ENCODE results near the gene LEPR. TPM values are rescaled to one million over a fixed set of nuclear protein-coding genes. Genes with fewer than 3 reads are reported as not detected.
"Not testable (repeated sequence)": the region's sequence is repeated elsewhere in the genome, so short reads cannot be mapped to it uniquely, and the experiment has no call there.

Gene LEPR
- total RNA-seq, 1 donor from 2014 or later, result 1.1 TPM

DNA sequence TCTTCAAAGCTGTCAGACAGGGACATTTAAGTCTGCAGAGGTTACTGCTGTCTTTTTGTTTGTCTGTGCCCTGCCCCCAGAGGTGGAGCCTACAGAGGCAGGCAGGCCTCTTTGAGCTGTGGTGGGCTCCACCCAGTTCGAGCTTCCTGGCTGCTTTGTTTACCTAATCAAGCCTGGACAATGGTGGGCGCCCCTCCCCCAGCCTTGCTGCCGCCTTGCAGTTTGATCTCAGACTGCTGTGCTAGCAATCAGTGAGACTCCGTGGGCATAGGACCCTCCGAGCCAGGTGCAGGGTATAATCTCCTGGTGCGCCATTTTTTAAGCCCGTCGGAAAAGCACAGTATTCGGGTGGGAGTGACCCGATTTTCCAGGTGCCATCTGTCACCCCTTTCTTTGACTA, 35.2 kb downstream of the LEPR start:
- DNase-seq (ENCODE audit: low spot score); intact Hi-C loops (cut with micrococcal nuclease); H3K27ac Mint-ChIP-seq; H3K36me3 Mint-ChIP-seq (ENCODE audit: low read depth); H3K27me3 Mint-ChIP-seq (ENCODE audit: insufficient read depth); H3K9me3 Mint-ChIP-seq; H3K4me3 Mint-ChIP-seq: not testable (repeated sequence)
- H3K4me1 Mint-ChIP-seq (ENCODE audit: low read depth), result peaks cover 26% of the 10 kb centered on the region

DNA sequence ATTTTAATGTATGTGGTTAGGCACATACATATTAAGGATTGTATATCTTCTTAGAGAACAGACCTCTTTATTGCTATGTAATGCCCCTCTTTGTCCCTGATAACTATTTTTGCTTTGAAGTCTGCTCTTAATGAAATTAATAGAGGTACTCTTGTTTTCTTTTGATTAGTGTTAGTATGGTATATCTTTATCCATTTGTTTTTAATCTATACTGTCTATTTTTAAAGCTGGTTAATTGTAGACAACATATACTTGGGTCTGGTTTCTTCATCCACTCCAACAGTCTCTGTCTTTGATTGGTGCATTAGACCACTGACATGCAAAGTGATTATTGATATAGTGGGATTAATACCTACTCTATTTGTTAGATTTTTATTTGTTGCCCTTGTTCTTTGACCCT, 36.0 kb downstream of the LEPR start:
- no peak for DNase-seq (ENCODE audit: low spot score)
- intact Hi-C loops (cut with micrococcal nuclease), result no loop called here
- Mint-ChIP-seq H3K4me1 (ENCODE audit: low read depth) (peaks cover 26% of the 10 kb centered on the region), H3K9me3 (peaks cover 9% of the 10 kb centered on the region), H3K4me3 (no peak overlapping the region), H3K27ac (no peak overlapping the region), H3K27me3 (ENCODE audit: insufficient read depth) (no peaks in the 10 kb centered on the region), H3K36me3 (ENCODE audit: low read depth) (peaks cover 5% of the 10 kb centered on the region)

DNA sequence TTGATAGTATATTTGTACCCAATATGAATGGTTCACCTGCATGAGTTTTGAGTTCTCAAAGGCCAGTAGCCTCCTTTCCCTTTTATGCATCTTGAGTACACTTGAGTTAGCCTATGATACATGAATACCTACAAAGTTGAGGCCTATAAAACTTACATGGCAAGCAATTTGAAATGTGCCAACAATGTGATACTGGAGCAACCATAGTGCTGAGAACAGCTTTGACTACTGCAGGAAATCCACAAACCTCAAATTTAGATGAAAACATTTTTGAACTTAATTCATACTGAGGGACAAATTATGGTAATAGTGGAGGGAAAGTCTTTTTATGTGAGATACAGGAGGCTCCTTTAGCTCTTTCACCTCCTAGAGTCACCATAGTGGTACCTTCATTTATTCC, 37.4 kb downstream of the LEPR start:
- no peak overlapping the region for H3K4me3 Mint-ChIP-seq
- peaks cover 26% of the 10 kb centered on the region for H3K4me1 Mint-ChIP-seq (ENCODE audit: low read depth)
- no peaks in the 10 kb centered on the region for H3K27me3 Mint-ChIP-seq (ENCODE audit: insufficient read depth)
- peaks cover 5% of the 10 kb centered on the region for H3K36me3 Mint-ChIP-seq (ENCODE audit: low read depth)
- peaks cover 9% of the 10 kb centered on the region for H3K9me3 Mint-ChIP-seq
- H3K27ac Mint-ChIP-seq, result no peak overlapping the region
- DNase-seq (ENCODE audit: low spot score), result no peak
- intact Hi-C loops (cut with micrococcal nuclease), result loop anchor here (2.0 kb wide), 1 partner anchor 65 kb away; no protein-coding TSS in a partner anchor

DNA sequence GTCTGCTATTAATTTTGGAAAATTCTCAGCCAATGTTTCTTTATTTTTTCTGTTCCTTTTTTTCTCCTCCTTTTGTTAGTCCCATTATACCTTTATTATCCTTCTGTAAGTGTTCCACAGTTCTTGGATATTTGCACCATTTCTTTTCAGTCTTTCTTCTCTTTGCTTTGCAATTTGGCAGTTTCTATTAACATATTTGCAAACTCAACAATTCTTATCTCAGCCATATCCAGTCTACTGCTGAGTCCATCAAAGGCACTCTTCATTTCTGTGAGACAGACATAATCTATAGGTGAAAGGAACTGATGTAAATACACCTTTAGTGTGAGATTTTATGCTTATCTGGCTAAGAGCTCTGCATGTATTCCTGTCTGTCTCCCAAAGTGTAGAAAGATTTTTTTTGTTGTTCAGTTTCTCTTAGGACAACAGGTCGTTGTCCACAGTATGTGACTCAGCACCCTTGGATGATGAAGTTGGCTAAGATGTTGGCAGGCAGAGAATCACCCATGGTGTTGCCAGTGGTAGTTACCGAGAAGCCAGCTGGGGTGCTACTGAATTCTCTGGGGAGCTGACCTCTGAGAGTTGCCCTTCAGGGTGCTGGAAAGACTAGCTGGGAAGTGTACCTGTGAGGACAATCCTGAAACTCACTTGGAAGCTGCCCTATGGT, 38.4 kb downstream of the LEPR start:
- H3K4me1 Mint-ChIP-seq (ENCODE audit: low read depth), result peaks cover 26% of the 10 kb centered on the region
- H3K36me3 Mint-ChIP-seq (ENCODE audit: low read depth), result peaks cover 5% of the 10 kb centered on the region
- DNase-seq (ENCODE audit: low spot score), result no peak
- no peak overlapping the region for H3K4me3 Mint-ChIP-seq
- intact Hi-C loops (cut with micrococcal nuclease), result loop anchor here (1.0 to 2.0 kb wide), 2 partner anchors 66 to 223 kb away; no protein-coding TSS in a partner anchor
- H3K27me3 Mint-ChIP-seq (ENCODE audit: insufficient read depth), result no peaks in the 10 kb centered on the region
- H3K9me3 Mint-ChIP-seq, result peaks cover 9% of the 10 kb centered on the region
- H3K27ac Mint-ChIP-seq, result no peak overlapping the region

DNA sequence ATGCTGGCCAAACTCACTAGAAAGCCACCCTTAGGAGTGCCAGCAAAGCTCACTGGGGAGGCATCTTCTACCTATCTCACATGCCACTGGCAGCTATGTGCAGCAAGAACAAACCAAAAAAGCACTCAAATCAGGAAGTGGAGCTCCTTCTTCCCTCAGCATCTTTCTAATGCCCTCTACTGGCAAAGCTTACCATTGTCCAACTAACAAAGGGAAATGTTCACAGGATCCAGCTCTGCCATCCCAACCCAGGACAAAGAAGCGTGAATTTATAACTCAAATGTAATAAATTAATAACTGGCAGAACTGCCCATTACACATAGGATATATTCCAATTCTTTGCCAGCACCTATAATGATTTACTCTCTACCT, 38.9 kb downstream of the LEPR start:
- DNase-seq (ENCODE audit: low spot score), result peak; percentile 2
- intact Hi-C loops (cut with micrococcal nuclease), result loop anchor here (1.0 to 2.0 kb wide), 2 partner anchors 67 to 223 kb away; no protein-coding TSS in a partner anchor
- Mint-ChIP-seq H3K27ac (no peak overlapping the region), H3K36me3 (ENCODE audit: low read depth) (peaks cover 5% of the 10 kb centered on the region), H3K4me1 (ENCODE audit: low read depth) (peaks cover 26% of the 10 kb centered on the region), H3K9me3 (peaks cover 9% of the 10 kb centered on the region), H3K27me3 (ENCODE audit: insufficient read depth) (no peaks in the 10 kb centered on the region), H3K4me3 (no peak overlapping the region)

DNA sequence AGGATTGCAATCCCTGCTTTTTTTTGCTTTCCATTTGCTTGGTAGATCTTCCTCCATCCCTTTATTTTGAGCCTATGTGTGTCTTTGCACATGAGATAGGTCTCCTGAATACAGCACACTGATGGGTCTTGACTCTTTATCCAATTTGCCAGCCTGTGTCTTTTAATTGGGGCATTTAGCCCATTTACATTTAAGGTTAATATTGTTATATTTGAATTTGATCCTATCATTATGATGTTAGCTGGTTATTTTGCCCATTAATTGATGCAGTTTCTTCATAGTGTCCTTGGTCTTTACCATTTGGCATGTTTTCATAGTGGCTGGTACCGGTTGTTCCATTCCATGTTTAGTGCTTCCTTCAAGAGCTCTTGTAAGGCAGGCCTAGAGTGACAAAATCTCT, 45.4 kb downstream of the LEPR start:
- H3K4me3 Mint-ChIP-seq; H3K4me1 Mint-ChIP-seq (ENCODE audit: low read depth); H3K36me3 Mint-ChIP-seq (ENCODE audit: low read depth); H3K27ac Mint-ChIP-seq; DNase-seq (ENCODE audit: low spot score); H3K27me3 Mint-ChIP-seq (ENCODE audit: insufficient read depth); intact Hi-C loops (cut with micrococcal nuclease): not testable (repeated sequence)
- H3K9me3 Mint-ChIP-seq, result peaks cover 11% of the 10 kb centered on the region

DNA sequence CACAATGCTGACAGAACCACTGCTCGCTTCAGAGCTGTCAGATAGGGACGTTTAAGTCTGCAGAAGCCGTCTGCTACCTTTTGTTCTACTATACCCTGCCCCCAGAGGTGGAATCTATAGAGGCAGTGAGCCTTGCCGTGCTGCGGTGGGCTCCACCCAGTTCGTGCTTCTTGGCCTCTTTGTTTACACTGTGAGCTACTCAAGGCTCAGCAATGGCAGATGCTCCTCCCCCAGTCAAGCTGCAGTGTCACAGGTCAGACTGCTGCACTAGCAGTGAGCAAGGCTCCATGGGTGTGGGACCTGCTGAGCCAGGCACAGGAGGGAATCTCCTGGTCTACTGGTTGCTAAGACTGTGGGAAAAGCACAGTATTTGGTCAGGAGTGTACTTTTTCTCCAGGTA, 47.1 kb downstream of the LEPR start:
- no peak for DNase-seq (ENCODE audit: low spot score)
- H3K4me1 Mint-ChIP-seq (ENCODE audit: low read depth), result no peaks in the 10 kb centered on the region
- peaks cover 2% of the 10 kb centered on the region for H3K36me3 Mint-ChIP-seq (ENCODE audit: low read depth)
- intact Hi-C loops (cut with micrococcal nuclease), result no loop called here
- H3K4me3 Mint-ChIP-seq, result no peak overlapping the region
- H3K9me3 Mint-ChIP-seq, result peaks cover 11% of the 10 kb centered on the region
- H3K27ac Mint-ChIP-seq, result no peak overlapping the region
- H3K27me3 Mint-ChIP-seq (ENCODE audit: insufficient read depth), result peaks cover 6% of the 10 kb centered on the region

DNA sequence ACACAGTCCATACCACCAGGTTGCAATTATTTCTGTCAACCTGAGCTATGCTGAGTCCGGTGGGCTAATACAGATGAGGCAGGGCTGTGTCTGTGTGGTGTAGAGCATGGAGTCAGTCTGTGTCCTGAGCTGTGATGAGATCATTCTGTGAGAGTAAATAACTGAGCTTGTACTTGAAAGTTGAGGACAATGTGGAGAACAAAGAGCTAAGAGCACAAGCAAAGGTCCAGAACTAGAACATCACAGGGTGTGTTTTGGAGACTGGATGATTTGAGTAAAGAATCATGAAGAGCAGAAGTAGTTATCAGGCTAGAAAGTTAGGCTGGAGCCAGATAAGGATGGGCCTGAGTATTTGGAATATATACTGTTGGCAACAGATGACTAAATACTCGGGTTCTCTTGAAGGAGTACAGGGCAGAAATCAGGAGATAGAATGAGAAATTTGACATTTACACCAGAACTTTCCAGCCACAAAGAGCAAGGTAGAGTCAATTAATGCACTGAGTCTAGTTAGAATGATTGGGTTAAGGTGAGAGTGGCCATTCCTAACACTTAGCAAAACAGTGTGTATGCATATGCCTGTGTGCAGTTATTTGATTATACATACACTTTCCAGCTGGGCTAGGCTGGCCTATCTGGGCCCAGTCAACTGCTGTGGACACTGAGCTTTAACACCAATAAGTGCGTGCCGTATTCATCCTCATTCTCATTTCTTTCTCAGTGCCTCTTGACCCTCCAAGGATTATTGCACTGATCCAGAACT, 48.8 kb downstream of the LEPR start:
- no peaks in the 10 kb centered on the region for H3K4me1 Mint-ChIP-seq (ENCODE audit: low read depth)
- intact Hi-C loops (cut with micrococcal nuclease), result no loop called here

DNA sequence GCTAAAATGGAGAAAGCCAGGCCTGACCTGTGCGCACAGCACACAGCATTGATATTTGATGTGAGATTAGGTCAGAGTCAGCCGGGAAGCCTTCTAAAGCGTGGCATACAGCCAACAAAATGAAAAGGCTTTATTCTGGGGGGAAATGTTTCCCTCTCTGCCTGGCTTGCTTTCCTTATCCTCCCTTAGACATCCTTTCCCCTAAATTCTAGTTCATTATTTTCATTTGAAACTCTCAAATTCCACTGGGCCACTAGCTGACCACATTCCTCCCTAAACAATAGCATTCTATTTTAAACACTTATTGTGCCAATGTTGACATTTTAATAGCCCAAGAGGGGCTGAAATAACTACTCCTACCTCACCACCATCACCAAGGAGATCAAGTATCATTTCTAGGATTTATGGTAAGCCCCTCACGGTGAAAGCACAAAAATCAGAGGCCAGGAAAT, 49.4 kb downstream of the LEPR start:
- H3K27me3 Mint-ChIP-seq (ENCODE audit: insufficient read depth), result peaks cover 6% of the 10 kb centered on the region
- H3K4me3 Mint-ChIP-seq, result no peak overlapping the region
- H3K4me1 Mint-ChIP-seq (ENCODE audit: low read depth), result no peaks in the 10 kb centered on the region
- H3K36me3 Mint-ChIP-seq (ENCODE audit: low read depth), result peaks cover 2% of the 10 kb centered on the region
- intact Hi-C loops (cut with micrococcal nuclease), result no loop called here
- H3K9me3 Mint-ChIP-seq, result peaks cover 10% of the 10 kb centered on the region
- no peak for DNase-seq (ENCODE audit: low spot score)
- no peak overlapping the region for H3K27ac Mint-ChIP-seq

More for the DNA sequence above, 48.8 kb downstream of the LEPR start:
- Mint-ChIP-seq H3K27ac (no peak overlapping the region), H3K9me3 (peaks cover 11% of the 10 kb centered on the region), H3K4me3 (no peak overlapping the region), H3K36me3 (ENCODE audit: low read depth) (peaks cover 2% of the 10 kb centered on the region), H3K27me3 (ENCODE audit: insufficient read depth) (peaks cover 6% of the 10 kb centered on the region)
- DNase-seq (ENCODE audit: low spot score), result no peak

Other genes with a start within 250 kb of the LEPR start
- 4.4 and 6.2 TPM in 2 replicates for gene DNAJC6, start 111.1 kb upstream of the LEPR start, total RNA-seq
- 24.2 and 25.0 TPM in 2 replicates for gene LEPROT, start within 50 bp of the LEPR start, total RNA-seq